A549 (cell line): ENCODE data around the gene CELF1. TPM values are rescaled to one million over a fixed set of nuclear protein-coding genes. Genes with fewer than 3 reads are reported as not detected.

Experiments used
- ATAC-seq, 2 experiments: fragments of 200-7000 bp in 1 of 2; fragments of >200 bp in 1 of 2; cut with Nextera tagmentation in 1 of 2; cut with Tn5 transposase in 1 of 2; 3 replicates each; pipeline versions ENCODE4 v1.8.0 to v1.9.1; 2018 to 2020; ENCODE audit warnings: mild to moderate bottlenecking in 1 of 2, moderate library complexity in 1 of 2
- CTCF ChIA-PET: fragments of 300-600 bp; sonication (Branson Sonifier 250); formaldehyde crosslinking; extraction: SDS; loops from one replicate; lab custom pipeline; 2021; ENCODE audit warnings: antibody characterized with exemption, inconsistent platforms; lab: Yijun Ruan, JAX
- POLR2A ChIA-PET: fragments of 350-600 bp; formaldehyde crosslinking; extraction: SDS; loops from one replicate; lab custom pipeline; 2021; ENCODE audit warnings: antibody characterized with exemption, inconsistent platforms; lab: Yijun Ruan, JAX
- DNase-seq, 2 experiments: peaks; one replicate each; pipeline versions ENCODE4 v3.0.0 to v3.0.0-alpha.2; 2011 to 2016; ENCODE audit warnings: low read depth in 1 of 2, low spot score in 1 of 2
- FAIRE-seq: peaks from 2 replicates; lab custom pipeline; 2011; peaks lifted over from hg19 to GRCh38; lab: Jason Lieb, UNC
- H3K27ac ChIP-seq, 2 experiments: fragments of >200 bp; sonication (Bioruptor Twin); formaldehyde crosslinking; 3 replicates each; pipeline ENCODE4 v1.5.1; 2016 to 2017
- H3K4me1 ChIP-seq: fragments of >200 bp; sonication (Bioruptor Twin); formaldehyde crosslinking; 3 replicates; pipeline ENCODE4 v1.6.1; 2016
- H3K4me2 ChIP-seq: fragments of >200 bp; sonication (Bioruptor Twin); formaldehyde crosslinking; 3 replicates; pipeline ENCODE4 v1.6.1; 2016
- H3K4me3 ChIP-seq: fragments of >200 bp; sonication (Bioruptor Twin); formaldehyde crosslinking; 3 replicates; pipeline ENCODE4 v1.5.1; 2016
- H3K9me3 ChIP-seq: fragments of >200 bp; sonication (Bioruptor Twin); formaldehyde crosslinking; 3 replicates; pipeline ENCODE4 v1.6.1; 2016
- CBX8 ChIP-seq: fragments of 200-600 bp; sonication (generic); IDR thresholded peaks from 2 replicates; pipeline ENCODE4 v1.6.1; 2016
- EHF ChIP-seq: fragments of 250-450 bp; sonication (Bioruptor Pico); IDR thresholded peaks from 2 replicates; pipeline ENCODE4 v1.5.0; 2020; ENCODE audit warnings: mild to moderate bottlenecking
- ESRRA ChIP-seq: fragments of 150-350 bp; IDR thresholded peaks from 2 replicates; pipeline ENCODE4 v1.6.1; 2014; ENCODE audit warnings: mild to moderate bottlenecking, low read length, borderline replicate concordance
- FOXS1 ChIP-seq: fragments of 250-450 bp; sonication (Bioruptor Pico); IDR thresholded peaks from 2 replicates; pipeline ENCODE4 v1.5.0; 2020; ENCODE audit warnings: mild to moderate bottlenecking, moderate library complexity
- GATA3 ChIP-seq: IDR thresholded peaks from 2 replicates; pipeline ENCODE4 v1.6.1; 2012; ENCODE audit warnings: borderline replicate concordance
- HDAC2 ChIP-seq: fragments of 200-600 bp; sonication (generic); IDR thresholded peaks from 2 replicates; pipeline ENCODE4 v1.6.1; 2016
- HOXB5 ChIP-seq: fragments of 250-450 bp; sonication (Bioruptor Pico); IDR thresholded peaks from 2 replicates; pipeline ENCODE4 v1.5.0; 2020; ENCODE audit warnings: mild to moderate bottlenecking, moderate library complexity
- JUN ChIP-seq, 2 experiments: fragments of >200 bp; sonication (Bioruptor Twin); formaldehyde crosslinking; IDR thresholded peaks; 2 replicates in 1 of 2; 3 replicates in 1 of 2; pipeline ENCODE4 v1.6.1; 2016 to 2017
- KDM5A ChIP-seq: fragments of 200-600 bp; sonication (generic); IDR thresholded peaks from 2 replicates; pipeline ENCODE4 v1.6.1; 2016; ENCODE audit warnings: antibody characterized with exemption, mild to moderate bottlenecking
- MYC ChIP-seq: IDR thresholded peaks from 2 replicates; pipeline ENCODE4 v1.6.1; 2012; ENCODE audit warnings: mild to moderate bottlenecking, inconsistent platforms, low read length, improper control_type of control experiment, borderline replicate concordance
- NFE2L2 ChIP-seq: fragments of 150-350 bp; conservative IDR thresholded peaks from 2 replicates; pipeline ENCODE4 v1.6.1; 2014; ENCODE audit warnings: low read length
- NPAS2 ChIP-seq: fragments of 250-450 bp; sonication (Bioruptor Pico); IDR thresholded peaks from 2 replicates; pipeline ENCODE4 v1.8.0; 2022; ENCODE audit warnings: mild to moderate bottlenecking, moderate library complexity, borderline replicate concordance
- PHF8 ChIP-seq: fragments of 200-600 bp; sonication (generic); IDR thresholded peaks from 2 replicates; pipeline ENCODE4 v1.6.1; 2016; ENCODE audit warnings: low read depth, mild to moderate bottlenecking, antibody characterized with exemption, moderate library complexity, borderline replicate concordance
- TFCP2L1 ChIP-seq: fragments of 250-450 bp; sonication (Bioruptor Pico); IDR thresholded peaks from 2 replicates; pipeline ENCODE4 v1.5.0; 2021; ENCODE audit warnings: mild to moderate bottlenecking
- ZNF302 ChIP-seq: fragments of 250-450 bp; sonication (Bioruptor Pico); IDR thresholded peaks from 2 replicates; pipeline ENCODE4 v1.9.0; 2021; ENCODE audit warnings: inconsistent platforms, mild to moderate bottlenecking, moderate library complexity
- ZSCAN20 ChIP-seq: fragments of 250-450 bp; sonication (Bioruptor Pico); IDR thresholded peaks from 2 replicates; pipeline ENCODE4 v1.8.0; 2022; ENCODE audit warnings: mild to moderate bottlenecking, moderate library complexity
- WGBS: methylation state at CpG from one replicate; pipeline ENCODE4 v1.1.6; 2017; ENCODE audit errors: missing lambda C conversion rate; 5-methylcytosine and 5-hydroxymethylcytosine counted together
- polyA plus RNA-seq, 4 experiments: library from polyadenylated mRNA; depleted of rRNA in 3 of 4; stranded (reverse); fragments of >200 nt; fragmentation: RNase III in 1 of 4; extraction: RNeasy Plus Mini Kit Qiagen cat#74134 plus additional on column Dnase treatment in 1 of 4; gene quantifications; 2 replicates in 3 of 4; 3 replicates in 1 of 4; pipeline ENCODE4 v1.2.3, GENCODE V29; 2011 to 2017
- TF ChIP-seq, protein P1 (sequence below): fragments of 250-450 bp; sonication (Bioruptor Pico); IDR thresholded peaks from 2 replicates; pipeline ENCODE4 v1.5.0; 2021; ENCODE audit warnings: mild to moderate bottlenecking, moderate library complexity, borderline replicate concordance
- TF ChIP-seq, protein P2 (sequence below): fragments of 250-450 bp; sonication (Bioruptor Pico); IDR thresholded peaks from 2 replicates; pipeline ENCODE4 v1.5.0; 2020; ENCODE audit warnings: low read depth, mild to moderate bottlenecking, moderate library complexity
- TF ChIP-seq, protein P3 (sequence below): fragments of >200 bp; sonication (Bioruptor Twin); formaldehyde crosslinking; IDR thresholded peaks from 3 replicates; pipeline ENCODE4 v1.5.1; 2016
- TF ChIP-seq, protein P4 (sequence below): fragments of 150-350 bp; IDR thresholded peaks from 2 replicates; pipeline ENCODE4 v1.6.1; 2014; ENCODE audit warnings: low read depth, mild to moderate bottlenecking, low read length

CELF1 gene
- polyA plus RNA-seq, 2 of the 4 experiments (the other 2 are of a cell fraction), result 53.8 to 138 TPM

DNA sequence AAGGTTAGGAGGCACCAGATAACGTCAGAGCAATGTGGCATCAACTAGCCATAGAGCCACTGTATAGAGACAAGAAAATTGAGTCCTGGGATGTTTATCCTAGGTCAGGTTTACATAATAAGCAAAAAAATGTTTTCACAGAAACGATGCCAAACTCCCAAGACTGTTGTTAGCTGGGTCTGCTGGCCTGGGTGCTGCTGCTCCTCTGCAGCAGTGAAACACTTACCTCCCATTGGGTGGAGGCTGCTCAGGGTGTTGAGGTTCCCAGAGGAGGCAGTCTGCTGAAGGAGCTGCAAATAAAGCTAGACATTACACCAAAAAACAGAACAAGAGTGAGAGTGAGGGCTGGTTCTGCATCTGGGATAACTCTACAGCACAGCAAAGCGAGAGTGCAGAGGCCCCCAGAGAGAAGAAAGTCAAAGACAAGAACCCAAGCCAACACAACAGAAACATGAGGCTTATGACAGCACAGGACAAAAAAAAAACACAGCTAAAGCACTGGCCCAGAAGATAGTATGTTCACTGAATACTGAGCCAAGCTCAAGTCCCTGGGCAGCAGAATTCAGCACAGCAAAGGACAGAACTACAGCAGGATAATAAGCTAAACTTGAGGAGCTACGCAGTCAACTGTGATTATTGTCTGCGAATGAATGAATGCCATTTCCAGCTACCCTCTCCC, 74.1 kb downstream of the CELF1 start:
- ATAC-seq, result no peak
- no peak overlapping the region for H3K4me3 ChIP-seq
- no peak for DNase-seq
- ChIA-PET CTCF (interaction anchor here (0.8 to 2.8 kb wide), 6 partner anchors 11 to 113 kb away, joined by 3 to 9 read pairs (median 4); no protein-coding TSS in a partner anchor), POLR2A (no interaction called here)
- FAIRE-seq, result no peak
- H3K4me2 ChIP-seq, result no peak overlapping the region
- 81% methylated on average over 5 of the region's 5 CpGs for WGBS
- no peaks in the 10 kb centered on the region for H3K9me3 ChIP-seq
- H3K27ac ChIP-seq, result no peak overlapping the region
- no peaks in the 10 kb centered on the region for H3K4me1 ChIP-seq
- TF ChIP-seq CBX8 (no peak), KDM5A (no peak), EHF (CRISPR knock-in tag) (no peak), PHF8 (no peak), HDAC2 (no peak), MYC (no peak), GATA3 (no peak), ZSCAN20 (CRISPR knock-in tag) (no peak), NFE2L2 (no peak), HOXB5 (no peak), ZNF302 (CRISPR knock-in tag) (no peak), ESRRA (no peak), TFCP2L1 (CRISPR knock-in tag) (no peak), JUN (IDR thresholded peaks at IDR 0.05) (no peak)
- TF ChIP-seq, protein P1, sequence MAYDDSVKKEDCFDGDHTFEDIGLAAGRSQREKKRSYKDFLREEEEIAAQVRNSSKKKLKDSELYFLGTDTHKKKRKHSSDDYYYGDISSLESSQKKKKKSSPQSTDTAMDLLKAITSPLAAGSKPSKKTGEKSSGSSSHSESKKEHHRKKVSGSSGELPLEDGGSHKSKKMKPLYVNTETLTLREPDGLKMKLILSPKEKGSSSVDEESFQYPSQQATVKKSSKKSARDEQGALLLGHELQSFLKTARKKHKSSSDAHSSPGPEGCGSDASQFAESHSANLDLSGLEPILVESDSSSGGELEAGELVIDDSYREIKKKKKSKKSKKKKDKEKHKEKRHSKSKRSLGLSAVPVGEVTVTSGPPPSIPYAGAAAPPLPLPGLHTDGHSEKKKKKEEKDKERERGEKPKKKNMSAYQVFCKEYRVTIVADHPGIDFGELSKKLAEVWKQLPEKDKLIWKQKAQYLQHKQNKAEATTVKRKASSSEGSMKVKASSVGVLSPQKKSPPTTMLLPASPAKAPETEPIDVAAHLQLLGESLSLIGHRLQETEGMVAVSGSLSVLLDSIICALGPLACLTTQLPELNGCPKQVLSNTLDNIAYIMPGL, result no peak
- TF ChIP-seq, protein P2, sequence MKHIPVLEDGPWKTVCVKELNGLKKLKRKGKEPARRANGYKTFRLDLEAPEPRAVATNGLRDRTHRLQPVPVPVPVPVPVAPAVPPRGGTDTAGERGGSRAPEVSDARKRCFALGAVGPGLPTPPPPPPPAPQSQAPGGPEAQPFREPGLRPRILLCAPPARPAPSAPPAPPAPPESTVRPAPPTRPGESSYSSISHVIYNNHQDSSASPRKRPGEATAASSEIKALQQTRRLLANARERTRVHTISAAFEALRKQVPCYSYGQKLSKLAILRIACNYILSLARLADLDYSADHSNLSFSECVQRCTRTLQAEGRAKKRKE (CRISPR knock-in tag), result no peak
- TF ChIP-seq, protein P3, sequence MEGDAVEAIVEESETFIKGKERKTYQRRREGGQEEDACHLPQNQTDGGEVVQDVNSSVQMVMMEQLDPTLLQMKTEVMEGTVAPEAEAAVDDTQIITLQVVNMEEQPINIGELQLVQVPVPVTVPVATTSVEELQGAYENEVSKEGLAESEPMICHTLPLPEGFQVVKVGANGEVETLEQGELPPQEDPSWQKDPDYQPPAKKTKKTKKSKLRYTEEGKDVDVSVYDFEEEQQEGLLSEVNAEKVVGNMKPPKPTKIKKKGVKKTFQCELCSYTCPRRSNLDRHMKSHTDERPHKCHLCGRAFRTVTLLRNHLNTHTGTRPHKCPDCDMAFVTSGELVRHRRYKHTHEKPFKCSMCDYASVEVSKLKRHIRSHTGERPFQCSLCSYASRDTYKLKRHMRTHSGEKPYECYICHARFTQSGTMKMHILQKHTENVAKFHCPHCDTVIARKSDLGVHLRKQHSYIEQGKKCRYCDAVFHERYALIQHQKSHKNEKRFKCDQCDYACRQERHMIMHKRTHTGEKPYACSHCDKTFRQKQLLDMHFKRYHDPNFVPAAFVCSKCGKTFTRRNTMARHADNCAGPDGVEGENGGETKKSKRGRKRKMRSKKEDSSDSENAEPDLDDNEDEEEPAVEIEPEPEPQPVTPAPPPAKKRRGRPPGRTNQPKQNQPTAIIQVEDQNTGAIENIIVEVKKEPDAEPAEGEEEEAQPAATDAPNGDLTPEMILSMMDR, result no peak
- TF ChIP-seq, protein P4, sequence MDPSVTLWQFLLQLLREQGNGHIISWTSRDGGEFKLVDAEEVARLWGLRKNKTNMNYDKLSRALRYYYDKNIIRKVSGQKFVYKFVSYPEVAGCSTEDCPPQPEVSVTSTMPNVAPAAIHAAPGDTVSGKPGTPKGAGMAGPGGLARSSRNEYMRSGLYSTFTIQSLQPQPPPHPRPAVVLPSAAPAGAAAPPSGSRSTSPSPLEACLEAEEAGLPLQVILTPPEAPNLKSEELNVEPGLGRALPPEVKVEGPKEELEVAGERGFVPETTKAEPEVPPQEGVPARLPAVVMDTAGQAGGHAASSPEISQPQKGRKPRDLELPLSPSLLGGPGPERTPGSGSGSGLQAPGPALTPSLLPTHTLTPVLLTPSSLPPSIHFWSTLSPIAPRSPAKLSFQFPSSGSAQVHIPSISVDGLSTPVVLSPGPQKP, result no peak

DNA sequence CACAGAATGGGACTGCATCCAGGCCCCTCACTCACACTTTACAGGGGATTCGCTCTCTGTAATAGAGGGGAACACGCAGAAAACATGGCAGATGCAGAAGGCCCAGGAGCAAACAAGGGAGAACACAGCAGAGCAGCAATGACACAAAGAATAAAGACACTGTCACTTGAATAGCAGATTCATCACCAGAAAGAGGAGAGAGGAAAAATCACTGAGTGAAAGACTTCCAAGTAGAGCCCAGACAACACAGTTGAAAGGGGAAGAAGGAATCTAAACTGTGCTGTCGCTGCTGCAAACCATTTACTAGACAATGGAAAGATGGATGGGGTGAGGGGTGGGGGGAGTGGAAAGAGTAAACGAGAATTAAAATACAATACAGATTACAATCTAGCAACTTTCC, 75.2 kb downstream of the CELF1 start:
- Histone ChIP-seq H3K27ac (no peak overlapping the region), H3K4me2 (no peak overlapping the region), H3K4me1 (no peaks in the 10 kb centered on the region), H3K4me3 (no peak overlapping the region), H3K9me3 (no peaks in the 10 kb centered on the region)
- no peak for ATAC-seq
- ChIA-PET CTCF (interaction anchor here (1.3 to 1.6 kb wide), 2 partner anchors 10 to 14 kb away, joined by 3 to 4 read pairs; no protein-coding TSS in a partner anchor), POLR2A (no interaction called here)
- WGBS, result 85% methylated on average over 4 of the region's 4 CpGs
- no peak for DNase-seq
- no peak for TF ChIP-seq NPAS2 (CRISPR knock-in tag)
- TF ChIP-seq FOXS1, result no peak
- no peak for FAIRE-seq
